Calu3 (cell line): Measurements from ENCODE around the gene ATP6V0A1. TPM values are rescaled to one million over a fixed set of nuclear protein-coding genes. Genes with fewer than 3 reads are reported as not detected.

ENCODE experiments used
- BruUV-seq: library from RNA; stranded (reverse); fragments of 400-500 nt; replicated peaks from 2 replicates; lab custom pipeline; 2021; lab: Mats Ljungman, UMichigan
- CTCF ChIA-PET: fragments of 300-600 bp; sonication (Branson Sonifier 250); formaldehyde crosslinking; loops from one replicate; lab custom pipeline; 2022; ENCODE audit warnings: antibody characterized with exemption; lab: Charles Lee
- DNase-seq: peaks from one replicate; pipeline ENCODE4 v3.0.0; 2022
- H3K27ac Mint-ChIP-seq: one replicate; pipeline ENCODE4 v1.8.0; 2022; ENCODE audit warnings: mixed read lengths; ENCODE audit not compliant: unreplicated experiment
- H3K27me3 Mint-ChIP-seq: one replicate; pipeline ENCODE4 v1.8.0; 2022; ENCODE audit warnings: mixed read lengths; ENCODE audit not compliant: unreplicated experiment
- H3K36me3 Mint-ChIP-seq: one replicate; pipeline ENCODE4 v1.8.0; 2022; ENCODE audit warnings: mild to moderate bottlenecking, moderate library complexity, mixed read lengths; ENCODE audit not compliant: insufficient read depth, unreplicated experiment
- H3K4me1 Mint-ChIP-seq: one replicate; pipeline ENCODE4 v1.8.0; 2022; ENCODE audit warnings: mild to moderate bottlenecking, low read depth, mixed read lengths; ENCODE audit not compliant: unreplicated experiment
- H3K4me3 Mint-ChIP-seq: one replicate; pipeline ENCODE4 v1.8.0; 2022; ENCODE audit warnings: mild to moderate bottlenecking, low read depth, moderate library complexity, mixed read lengths; ENCODE audit not compliant: unreplicated experiment
- H3K9me3 Mint-ChIP-seq: one replicate; pipeline ENCODE4 v1.8.0; 2022; ENCODE audit warnings: low read depth, mixed read lengths; ENCODE audit not compliant: unreplicated experiment
- intact Hi-C: fragments of 100-400 bp; cut with micrococcal nuclease; formaldehyde crosslinking; loops from one replicate; pipeline ENCODE4 v1.10.0; 2022; ENCODE audit not compliant: unreplicated experiment
- total RNA-seq: library from RNA; stranded (reverse); gene quantifications from 2 replicates; pipeline ENCODE4 v1.2.3, GENCODE V29; 2022
- TF ChIP-seq, protein P1 (sequence below): fragments of 200-600 bp; IDR thresholded peaks from one replicate; pipeline ENCODE4 v1.8.0; 2022; ENCODE audit warnings: antibody characterized with exemption; ENCODE audit not compliant: unreplicated experiment

The ATP6V0A1 gene
- total RNA-seq, 1 experiment from 2014 or later, result 141 TPM

DNA sequence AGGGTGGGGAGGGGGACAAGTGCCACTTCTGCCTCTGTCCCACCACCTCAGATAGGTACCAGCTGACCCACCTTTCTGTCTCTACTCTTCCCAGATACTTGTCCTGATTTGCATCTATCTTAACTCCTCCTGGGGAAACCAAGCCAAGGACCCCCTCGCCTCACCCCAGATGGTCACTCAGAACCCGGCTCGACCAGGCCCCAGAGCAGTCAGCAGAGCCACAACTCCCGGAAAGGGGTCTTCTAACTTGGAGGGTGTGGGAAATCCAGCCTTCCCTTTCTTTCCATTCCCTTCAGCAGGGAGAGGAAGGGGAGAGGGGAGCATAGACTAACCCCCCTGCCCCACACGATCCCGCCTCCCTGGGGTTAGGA lies 37.6 kb upstream of the ATP6V0A1 start:
- no peak overlapping the region for H3K27ac Mint-ChIP-seq
- no peak for DNase-seq
- H3K36me3 Mint-ChIP-seq, result peaks cover 18% of the 10 kb centered on the region
- intact Hi-C loops, result no loop called here
- CTCF ChIA-PET, result interaction anchor here (0.6 to 0.7 kb wide), 3 partner anchors 99 to 379 kb away, joined by 3 to 4 read pairs (median 3); no protein-coding TSS in a partner anchor
- BruUV-seq, result no TSS peak
- H3K27me3 Mint-ChIP-seq, result peaks cover 44% of the 10 kb centered on the region
- TF ChIP-seq, protein P1, sequence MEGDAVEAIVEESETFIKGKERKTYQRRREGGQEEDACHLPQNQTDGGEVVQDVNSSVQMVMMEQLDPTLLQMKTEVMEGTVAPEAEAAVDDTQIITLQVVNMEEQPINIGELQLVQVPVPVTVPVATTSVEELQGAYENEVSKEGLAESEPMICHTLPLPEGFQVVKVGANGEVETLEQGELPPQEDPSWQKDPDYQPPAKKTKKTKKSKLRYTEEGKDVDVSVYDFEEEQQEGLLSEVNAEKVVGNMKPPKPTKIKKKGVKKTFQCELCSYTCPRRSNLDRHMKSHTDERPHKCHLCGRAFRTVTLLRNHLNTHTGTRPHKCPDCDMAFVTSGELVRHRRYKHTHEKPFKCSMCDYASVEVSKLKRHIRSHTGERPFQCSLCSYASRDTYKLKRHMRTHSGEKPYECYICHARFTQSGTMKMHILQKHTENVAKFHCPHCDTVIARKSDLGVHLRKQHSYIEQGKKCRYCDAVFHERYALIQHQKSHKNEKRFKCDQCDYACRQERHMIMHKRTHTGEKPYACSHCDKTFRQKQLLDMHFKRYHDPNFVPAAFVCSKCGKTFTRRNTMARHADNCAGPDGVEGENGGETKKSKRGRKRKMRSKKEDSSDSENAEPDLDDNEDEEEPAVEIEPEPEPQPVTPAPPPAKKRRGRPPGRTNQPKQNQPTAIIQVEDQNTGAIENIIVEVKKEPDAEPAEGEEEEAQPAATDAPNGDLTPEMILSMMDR, result no peak
- H3K4me1 Mint-ChIP-seq, result peaks cover 33% of the 10 kb centered on the region
- H3K4me3 Mint-ChIP-seq, result peak overlapping the region; percentile 89
- no peaks in the 10 kb centered on the region for H3K9me3 Mint-ChIP-seq

DNA sequence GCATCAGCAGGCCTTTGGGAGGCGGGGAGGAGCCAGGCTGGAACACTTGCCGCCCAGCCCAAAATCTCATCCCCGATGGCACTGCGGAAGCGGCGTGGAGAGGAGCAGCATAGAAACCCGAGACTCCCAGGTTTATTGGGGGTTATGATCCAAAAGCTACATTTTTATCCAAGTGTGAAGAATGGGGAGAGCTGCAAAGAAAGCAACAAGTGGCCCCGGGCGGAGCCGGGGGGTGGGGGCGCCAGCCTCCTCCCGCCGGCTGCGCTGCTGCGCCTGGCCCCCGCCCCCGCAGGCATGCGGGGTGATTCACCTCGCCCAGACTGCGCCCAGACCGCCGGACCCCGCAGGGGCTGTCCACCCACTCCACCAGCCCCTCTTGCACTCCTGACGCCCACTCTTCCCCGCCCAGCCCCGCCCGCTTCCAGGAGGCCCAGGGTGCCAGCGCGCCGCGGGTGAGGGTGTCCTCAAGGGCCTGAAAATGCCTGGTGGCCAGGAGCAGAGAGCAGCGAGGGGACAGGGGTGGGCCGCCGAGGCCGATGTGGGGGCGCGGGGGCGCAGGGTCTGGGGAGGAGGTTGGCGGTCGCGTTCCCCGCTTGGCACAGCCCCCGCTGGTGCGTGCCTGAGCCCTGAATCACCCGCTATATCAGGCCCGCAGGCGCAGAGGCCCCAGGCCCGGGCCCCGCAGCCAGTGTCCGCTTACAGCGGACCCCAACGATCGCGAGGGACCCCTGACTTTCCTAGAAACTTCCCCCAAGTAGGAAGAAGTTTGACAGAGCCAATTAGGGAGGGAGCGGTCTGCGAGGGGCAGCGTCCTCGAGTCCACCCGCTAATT lies 37.0 kb upstream of the ATP6V0A1 start:
- intact Hi-C loops, result no loop called here
- TF ChIP-seq, protein P1, result no peak
- DNase-seq, result no peak
- BruUV-seq, result no TSS peak
- CTCF ChIA-PET, result interaction anchor here (0.6 to 1.7 kb wide), 7 partner anchors 20 to 380 kb away, joined by 3 to 17 read pairs (median 4); partner anchors contain the start of gene VPS25
- Mint-ChIP-seq H3K27ac (no peak overlapping the region), H3K27me3 (peaks cover 44% of the 10 kb centered on the region), H3K4me3 (peak overlapping the region; percentile 89), H3K4me1 (peaks cover 33% of the 10 kb centered on the region), H3K36me3 (peaks cover 18% of the 10 kb centered on the region), H3K9me3 (no peaks in the 10 kb centered on the region)

DNA sequence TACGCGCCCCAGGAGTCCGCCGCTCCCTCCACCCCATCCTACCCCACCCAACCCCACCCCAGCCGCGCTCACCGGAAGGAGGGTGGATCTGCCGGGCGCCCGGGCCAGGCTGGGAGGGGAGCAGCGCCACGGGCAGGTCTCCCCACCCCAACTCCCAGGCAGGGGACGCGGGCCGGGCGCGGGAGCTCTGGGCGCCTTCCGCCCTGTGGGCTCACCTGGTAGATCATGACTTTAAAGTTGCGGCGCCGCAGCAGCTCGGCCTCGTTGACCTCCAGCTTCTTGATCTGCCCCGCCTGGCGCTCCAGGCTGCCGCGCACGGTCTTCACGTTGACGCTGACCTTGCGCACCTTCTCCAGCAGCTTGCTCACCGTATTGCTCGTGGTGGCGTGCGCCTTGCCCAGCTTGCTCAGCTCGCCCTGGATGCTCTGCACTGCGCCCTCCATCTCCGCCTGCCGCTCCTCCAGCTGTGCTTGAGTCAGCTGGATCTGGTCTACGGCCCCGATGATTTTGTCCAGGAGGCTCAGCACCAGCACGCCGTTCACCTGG lies 36.2 kb upstream of the ATP6V0A1 start:
- H3K27ac Mint-ChIP-seq, result peak overlapping the region; percentile 18
- peak overlapping the region; percentile 89 for H3K4me3 Mint-ChIP-seq
- TF ChIP-seq, protein P1, result no peak
- H3K36me3 Mint-ChIP-seq, result peaks cover 18% of the 10 kb centered on the region
- H3K9me3 Mint-ChIP-seq, result no peaks in the 10 kb centered on the region
- intact Hi-C loops, result no loop called here
- peaks cover 44% of the 10 kb centered on the region for H3K27me3 Mint-ChIP-seq
- peak; percentile 42 for DNase-seq
- no TSS peak for BruUV-seq
- H3K4me1 Mint-ChIP-seq, result peaks cover 33% of the 10 kb centered on the region
- CTCF ChIA-PET, result interaction anchor here (0.5 to 1.7 kb wide), 9 partner anchors 15 to 351 kb away, joined by 3 to 17 read pairs (median 5); partner anchors contain the start of gene VPS25

DNA sequence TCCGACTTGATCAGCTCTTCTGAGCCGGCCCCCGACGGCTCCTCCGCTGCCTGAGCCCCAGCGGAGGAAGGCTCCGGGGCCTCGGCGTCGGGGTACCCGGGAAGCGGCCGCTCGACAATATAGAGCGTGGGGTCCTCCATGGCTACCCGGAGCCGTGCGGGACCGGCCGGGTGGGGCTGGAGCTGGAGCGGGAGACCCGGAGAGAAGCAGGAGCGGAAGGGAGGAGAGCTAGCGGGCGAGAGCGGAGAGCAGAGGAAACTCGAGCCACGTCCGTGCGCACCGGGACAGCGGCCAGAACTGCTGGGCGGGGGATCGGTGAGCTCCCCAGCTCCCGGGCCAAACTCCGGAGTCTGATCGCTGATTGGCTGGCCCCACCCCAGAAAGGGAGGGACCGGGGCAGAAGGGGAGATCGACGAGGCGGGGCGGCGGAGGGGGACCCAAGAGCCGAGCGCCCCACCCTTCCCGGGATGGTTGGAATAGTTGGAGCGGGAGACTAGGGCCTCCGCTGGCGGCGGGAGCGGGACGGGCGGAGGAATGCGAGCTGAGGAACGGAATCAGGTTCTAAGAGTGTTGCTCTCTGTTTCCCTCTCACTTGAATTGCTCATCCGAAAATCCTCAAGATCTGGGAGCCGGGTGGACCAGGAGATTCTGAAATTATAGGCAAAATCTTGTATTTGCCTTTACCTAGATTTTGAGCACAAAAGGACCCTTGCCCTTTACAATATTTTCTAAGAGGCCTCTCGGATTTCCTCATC lies 35.5 kb upstream of the ATP6V0A1 start, which contains the start of gene CAVIN1:
CAVIN1 (minus strand) TSS at position 299 of the 755 bp plus-strand sequence; CDS start at position 140, 159 bp downstream.
- Mint-ChIP-seq H3K4me3 (peak within 1 kb of the TSS; percentile 89), H3K27ac (peak within 1 kb of the TSS; percentile 18), H3K36me3 (peaks cover 18% of the 10 kb centered on the region), H3K27me3 (peaks cover 44% of the 10 kb centered on the region), H3K4me1 (peaks cover 38% of the 10 kb centered on the region), H3K9me3 (no peaks in the 10 kb centered on the region)
- intact Hi-C loops, result no loop called here
- BruUV-seq, result no TSS peak
- DNase-seq, result peak; percentile 88
- CTCF ChIA-PET, result interaction anchor here (0.5 to 1.7 kb wide), 10 partner anchors 16 to 332 kb away, joined by 3 to 17 read pairs (median 4); no protein-coding TSS in a partner anchor
- TF ChIP-seq, protein P1, result no peak
